Activated CD4-positive, CD25-positive, alpha-beta regulatory T cell treated with anti-CD3 and anti-CD28 coated beads, Interleukin-2, amount 50 U/mL, for 72 hours (primary cell): ENCODE measurements around the gene PP2D1.
"Not testable (repeated sequence)": the region's sequence is repeated elsewhere in the genome, so short reads cannot be mapped to it uniquely, and the experiment has no call there.

ENCODE experiments used
- DNase-seq: peaks from one replicate; pipeline ENCODE4 v3.0.0; 2021

PP2D1 gene

GRCh38 chr3:20039765-20040547 is 27.9 kb upstream of the PP2D1 start, which contains the start of gene KAT2B:
Gene KAT2B, plus strand, starts transcription at chr3:20040446. Its CDS starts 32 bp downstream, at chr3:20040478.
- DNase-seq = peak; percentile 81

GRCh38 chr3:20039466-20039764 is 27.4 kb upstream of the PP2D1 start:
- no peak for DNase-seq

- no peak for DNase-seq
These were observed 26.8 kb upstream of the PP2D1 start for GRCh38 chr3:20038699-20039465.

DNA sequence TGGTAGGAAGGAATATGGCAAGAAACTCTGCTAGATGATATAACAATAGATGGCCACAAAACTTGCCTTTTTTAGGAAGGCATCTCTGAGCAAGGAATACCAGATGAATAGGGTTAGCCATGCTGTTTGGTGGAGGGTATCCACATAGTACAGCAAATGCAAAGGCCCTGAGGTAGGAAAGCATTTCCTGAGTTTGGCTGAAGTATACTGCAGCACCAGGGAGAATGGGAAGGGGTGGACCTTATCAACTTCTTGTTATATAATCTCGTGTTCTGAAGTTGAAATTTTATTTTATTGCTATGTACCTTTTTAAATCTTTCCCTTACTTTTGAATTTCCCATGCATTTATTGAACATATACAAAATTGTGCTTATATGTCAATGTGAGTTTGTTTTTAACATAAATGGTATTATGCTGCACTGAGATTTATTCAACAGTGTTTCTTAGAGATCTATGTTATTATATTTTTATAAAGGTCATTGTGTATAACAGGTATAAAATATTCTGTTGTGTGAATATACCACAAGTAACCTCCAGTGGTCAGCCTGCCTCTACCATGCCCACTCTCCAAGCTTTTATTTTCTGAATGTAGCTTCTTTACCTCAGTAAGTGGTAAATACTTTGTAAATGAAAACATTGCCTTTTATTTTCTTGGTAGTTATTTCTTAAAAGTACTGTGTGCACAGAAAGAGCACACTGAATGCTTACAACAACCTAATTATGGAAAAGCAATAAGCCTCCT is 25.4 kb upstream of the PP2D1 start:
- no peak for DNase-seq

- no peak for DNase-seq
These were observed 23.0 kb upstream of the PP2D1 start for GRCh38 chr3:20035019-20035418.

DNA sequence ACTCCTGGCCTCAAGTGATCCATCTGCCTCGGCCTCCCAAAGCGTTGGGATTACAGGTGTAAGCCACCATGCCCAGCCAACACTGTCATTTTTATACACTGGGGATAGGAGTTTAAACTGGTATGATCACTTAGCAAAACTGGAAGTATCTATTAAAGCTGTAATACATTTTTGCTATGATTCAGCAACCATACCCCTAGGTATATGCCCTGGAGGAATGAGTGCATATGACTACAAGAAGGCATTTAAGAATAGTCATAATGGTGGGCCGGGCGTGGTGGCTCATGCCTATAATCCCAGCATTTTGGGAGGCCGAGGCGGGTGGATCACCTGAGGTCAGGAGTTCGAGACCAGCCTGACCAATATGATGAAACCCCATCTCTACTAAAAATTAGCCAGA is 19.9 kb upstream of the PP2D1 start:
- not testable (repeated sequence) for DNase-seq

GRCh38 chr3:20028905-20029331 is 16.9 kb upstream of the PP2D1 start:
- no peak for DNase-seq

DNA sequence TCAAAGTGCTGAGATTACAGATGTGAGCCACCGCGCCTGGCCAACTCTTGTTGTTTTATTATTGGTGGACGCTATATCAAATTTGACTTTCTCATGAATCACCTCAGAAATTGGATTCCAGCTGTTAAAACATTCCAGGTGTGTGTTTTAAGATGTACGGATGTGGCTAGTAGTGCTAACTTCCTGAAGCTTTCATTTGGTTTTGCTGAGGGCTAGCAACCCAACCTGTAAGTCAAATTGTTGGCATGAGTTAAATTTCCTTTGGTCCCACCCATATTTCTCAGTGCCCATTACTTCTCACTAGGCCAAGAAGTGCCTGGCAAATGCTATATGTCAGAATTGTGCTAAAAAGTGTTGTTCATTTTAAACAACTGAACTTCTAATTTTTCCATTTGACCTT is 15.1 kb upstream of the PP2D1 start:
- DNase-seq = no peak

- no peak for DNase-seq
These were observed 11.8 kb upstream of the PP2D1 start for GRCh38 chr3:20023623-20024405.

DNA sequence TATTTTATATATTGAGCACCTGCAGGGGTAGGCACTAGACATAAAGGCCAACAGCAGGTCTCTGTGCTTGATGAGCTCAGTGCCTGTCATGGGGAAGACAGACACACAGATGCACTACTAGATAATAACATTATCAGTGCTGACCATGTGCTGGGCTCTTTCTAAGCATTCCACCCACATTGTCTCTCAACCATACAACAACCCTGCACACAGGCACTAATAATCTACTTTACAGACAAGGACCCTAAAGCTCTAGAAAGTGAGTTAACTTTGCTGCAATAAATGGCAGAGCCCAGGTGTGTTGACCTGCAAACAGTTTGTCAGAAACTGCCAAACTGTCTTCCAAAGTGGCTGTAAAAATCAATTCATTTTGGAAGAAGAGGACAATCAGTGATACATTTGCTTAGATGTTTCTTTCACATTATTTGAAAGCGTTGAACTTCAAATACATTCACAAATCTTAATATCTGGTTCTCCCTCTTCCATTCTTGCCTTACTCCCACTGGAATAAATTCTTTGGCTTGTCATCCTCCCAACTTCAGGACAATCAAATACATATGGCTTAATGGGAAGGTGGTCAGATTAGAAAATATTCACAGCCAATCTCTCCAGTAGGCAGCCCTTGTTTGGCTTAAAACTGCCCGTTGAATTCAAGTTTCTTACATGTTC is 11.0 kb upstream of the PP2D1 start:
- no peak for DNase-seq

DNA sequence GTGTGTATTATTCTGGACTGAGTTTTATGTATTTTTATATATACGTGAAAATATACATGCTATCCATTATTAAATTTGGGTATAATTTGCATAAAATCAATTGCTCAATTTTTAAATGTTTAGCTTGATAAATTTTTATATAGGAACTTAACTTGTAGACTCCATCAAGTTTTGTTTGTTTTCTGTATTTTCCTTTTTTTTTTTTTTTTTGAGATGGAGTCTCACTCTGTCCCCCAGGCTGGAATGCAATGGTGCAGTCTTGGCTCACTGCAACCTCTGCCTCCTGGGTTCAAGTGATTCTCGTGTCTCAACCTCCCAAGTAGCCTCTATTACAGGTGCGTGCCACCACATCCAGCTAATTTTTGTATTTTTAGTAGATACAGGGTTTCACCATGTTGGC is 4.0 kb upstream of the PP2D1 start:
- not testable (repeated sequence) for DNase-seq

GRCh38 chr3:20015525-20015924 is 3.5 kb upstream of the PP2D1 start:
- DNase-seq = no peak

GRCh38 chr3:20013396-20013795 is 1.3 kb upstream of the PP2D1 start:
- no peak for DNase-seq

DNA sequence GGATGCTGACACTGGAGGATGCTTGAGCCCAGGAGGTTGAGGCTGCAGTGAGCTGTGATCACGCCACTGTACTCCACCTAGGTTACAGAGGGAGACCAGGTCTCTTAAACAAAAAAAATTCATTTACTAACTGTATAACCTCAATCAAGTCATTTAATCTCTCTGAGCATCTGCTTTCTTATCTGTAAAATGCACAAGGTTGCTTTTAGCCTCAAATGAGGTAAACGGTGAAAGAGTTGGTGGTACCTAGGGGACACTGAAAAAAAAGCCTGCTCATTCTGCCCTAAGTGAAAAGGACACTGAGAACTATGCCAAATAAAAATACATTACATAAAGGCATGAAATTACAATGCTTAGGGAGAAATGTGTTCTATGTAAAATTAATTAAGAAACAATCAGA is 3.4 kb downstream of the PP2D1 start:
- no peak for DNase-seq

DNA sequence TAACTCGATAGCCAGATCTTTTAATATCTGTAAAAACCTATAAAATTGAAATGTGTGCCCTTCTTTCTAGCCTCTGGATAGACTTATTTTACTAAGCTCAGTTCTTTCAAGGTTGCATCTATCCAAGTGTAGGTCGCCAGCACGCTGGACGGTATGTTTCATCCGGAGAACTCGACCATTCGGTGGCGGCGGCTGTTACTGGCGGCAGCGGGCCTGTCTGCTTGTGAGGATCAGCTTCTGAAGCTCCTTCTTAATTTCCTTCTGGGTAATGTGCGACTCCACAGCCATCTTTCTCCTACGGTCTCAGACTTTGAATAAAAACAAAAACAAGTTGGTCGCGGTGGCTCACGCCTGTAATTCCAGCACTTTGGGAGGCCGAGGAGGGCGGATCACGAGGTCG is 4.1 kb downstream of the PP2D1 start:
- DNase-seq = no peak

DNA sequence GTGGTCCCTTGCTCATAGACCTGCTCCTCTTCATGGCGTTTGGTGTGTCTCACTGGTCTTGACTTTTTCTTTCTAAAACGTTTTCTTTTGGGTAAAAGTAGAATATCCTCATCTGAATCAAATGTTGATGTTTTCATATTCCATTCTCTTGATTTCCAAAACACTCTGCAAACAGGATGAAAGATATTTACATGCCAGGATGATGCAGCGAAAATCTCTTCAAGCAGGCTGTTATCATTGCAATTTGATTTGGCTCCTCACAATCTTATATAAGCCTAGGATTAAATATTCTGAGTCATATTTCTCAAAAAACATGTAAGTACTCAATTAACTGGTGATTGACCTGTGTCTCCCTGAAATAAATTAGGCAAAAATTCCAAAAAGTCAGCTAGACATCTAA is 10.1 kb downstream of the PP2D1 start:
- no peak for DNase-seq

DNA sequence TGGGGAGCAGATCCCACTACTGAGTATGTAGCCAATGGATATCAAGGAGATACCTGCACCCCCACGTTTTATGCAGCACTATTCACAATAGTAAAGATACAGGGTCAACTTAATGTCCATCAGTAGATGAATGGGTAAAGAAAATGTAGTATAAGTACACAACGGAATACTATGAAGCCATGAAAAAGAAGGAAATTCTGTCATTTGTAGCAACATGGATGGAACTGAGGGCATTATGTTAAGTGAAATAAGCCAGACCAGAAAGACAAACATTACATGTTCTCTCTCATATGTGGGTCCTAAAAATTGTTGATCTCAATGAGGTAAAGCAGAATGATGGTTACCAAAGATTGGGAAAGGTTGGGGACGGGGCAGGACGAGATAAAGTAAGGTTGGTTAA is 14.6 kb downstream of the PP2D1 start:
- DNase-seq = no peak

GRCh38 chr3:19994796-19995195 is 17.3 kb downstream of the PP2D1 start:
- DNase-seq = no peak

GRCh38 chr3:19988904-19989303 is 23.2 kb downstream of the PP2D1 start:
- not testable (repeated sequence) for DNase-seq

GRCh38 chr3:19972054-19972453 is 40.0 kb downstream of the PP2D1 start:
- no peak for DNase-seq

GRCh38 chr3:19970327-19970726 is 41.7 kb downstream of the PP2D1 start:
- DNase-seq = no peak

DNA sequence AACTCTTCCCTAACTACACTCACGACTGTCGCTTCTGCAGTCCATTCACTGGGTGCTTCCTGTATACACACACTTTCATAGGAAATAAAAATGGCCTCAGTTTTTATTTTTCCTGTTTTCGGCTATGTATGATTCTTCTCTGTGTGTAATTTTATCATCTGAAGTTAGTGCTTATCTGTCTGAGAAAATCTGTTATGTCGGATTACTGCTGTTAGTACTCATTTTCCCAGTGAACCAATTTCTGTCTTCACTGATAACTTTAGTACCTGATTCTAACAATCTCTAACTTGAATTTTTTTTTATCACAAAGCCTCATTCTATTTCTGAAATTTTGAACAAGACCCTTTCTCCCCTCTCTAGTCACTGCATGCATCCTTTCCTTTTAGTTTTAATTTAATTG is 44.3 kb downstream of the PP2D1 start:
- DNase-seq = no peak
